ENCODE data around the gene PPIB. TPM values are rescaled to one million over a fixed set of nuclear protein-coding genes. Genes with fewer than 3 reads are reported as not detected.

PPIB gene
- total and polyA plus RNA-seq, 12 donors, result 60.3 to 600 (median 88.1) TPM

DNA sequence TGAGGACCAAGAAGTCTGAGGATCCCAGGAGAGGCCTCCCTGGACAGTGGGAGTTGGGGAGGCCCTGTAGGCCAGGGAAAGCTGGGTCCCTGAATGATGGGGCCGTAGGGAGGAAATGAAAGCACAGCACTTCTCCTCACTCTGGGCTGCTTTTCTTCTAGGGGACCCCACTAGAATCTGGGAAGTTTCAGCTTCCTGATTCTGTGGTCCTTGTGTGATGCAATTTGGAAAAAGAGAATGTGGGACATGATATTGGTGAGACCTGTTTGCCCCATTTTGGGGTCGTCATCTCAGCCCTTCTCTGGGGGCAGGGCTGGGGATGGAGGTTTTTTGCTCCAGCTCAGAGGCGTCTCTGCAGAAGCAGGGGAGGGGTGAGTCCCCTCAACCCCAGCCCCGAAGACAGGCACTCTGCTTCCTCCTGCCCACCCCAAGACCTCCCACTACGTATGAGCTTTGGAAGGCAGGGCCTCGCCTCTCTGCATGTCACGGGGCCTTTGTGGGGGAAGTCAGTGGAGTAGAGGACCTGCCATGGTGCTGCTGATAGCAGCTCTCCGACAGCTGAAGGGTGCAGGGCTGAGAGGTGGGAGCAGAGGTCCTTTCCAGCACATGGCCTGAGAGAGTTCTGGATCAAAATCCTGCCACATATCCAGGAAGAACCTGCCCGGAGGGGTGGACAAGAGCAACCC is 12.8 kb downstream of the PPIB start:
- peaks cover 30 to 65% (median 41%) of the 10 kb centered on the region in 9 donors for H3K4me1 ChIP-seq
- no peak overlapping the region for H3K27ac ChIP-seq
- intact Hi-C loops (cut with DNase I), result loop anchor here in 7 of 10 donors (5.0 to 10.0 kb wide), 4 partner anchors 43 to 58 kb away; partner anchors contain the start of genes SNX1 (in 5 of the 7) and CIAO2A (in 3 of the 7)
- TF ChIP-seq, protein P1, sequence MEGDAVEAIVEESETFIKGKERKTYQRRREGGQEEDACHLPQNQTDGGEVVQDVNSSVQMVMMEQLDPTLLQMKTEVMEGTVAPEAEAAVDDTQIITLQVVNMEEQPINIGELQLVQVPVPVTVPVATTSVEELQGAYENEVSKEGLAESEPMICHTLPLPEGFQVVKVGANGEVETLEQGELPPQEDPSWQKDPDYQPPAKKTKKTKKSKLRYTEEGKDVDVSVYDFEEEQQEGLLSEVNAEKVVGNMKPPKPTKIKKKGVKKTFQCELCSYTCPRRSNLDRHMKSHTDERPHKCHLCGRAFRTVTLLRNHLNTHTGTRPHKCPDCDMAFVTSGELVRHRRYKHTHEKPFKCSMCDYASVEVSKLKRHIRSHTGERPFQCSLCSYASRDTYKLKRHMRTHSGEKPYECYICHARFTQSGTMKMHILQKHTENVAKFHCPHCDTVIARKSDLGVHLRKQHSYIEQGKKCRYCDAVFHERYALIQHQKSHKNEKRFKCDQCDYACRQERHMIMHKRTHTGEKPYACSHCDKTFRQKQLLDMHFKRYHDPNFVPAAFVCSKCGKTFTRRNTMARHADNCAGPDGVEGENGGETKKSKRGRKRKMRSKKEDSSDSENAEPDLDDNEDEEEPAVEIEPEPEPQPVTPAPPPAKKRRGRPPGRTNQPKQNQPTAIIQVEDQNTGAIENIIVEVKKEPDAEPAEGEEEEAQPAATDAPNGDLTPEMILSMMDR (IDR thresholded peaks at IDR 0.05), result no peak
- peaks cover 0 to 28% (median 1%) of the 10 kb centered on the region in 9 donors for H3K36me3 ChIP-seq
- no peak for ATAC-seq
- H3K27me3 ChIP-seq, result peaks cover 0 to 32% (median 0%) of the 10 kb centered on the region in 7 donors
- DNase-seq, result no peak
- 76 to 79% methylated on average over 9 of the region's 9 CpGs for WGBS, 2 donors
- H3K9me3 ChIP-seq, result no peaks in the 10 kb centered on the region
- H3K4me3 ChIP-seq, result no peak overlapping the region

DNA sequence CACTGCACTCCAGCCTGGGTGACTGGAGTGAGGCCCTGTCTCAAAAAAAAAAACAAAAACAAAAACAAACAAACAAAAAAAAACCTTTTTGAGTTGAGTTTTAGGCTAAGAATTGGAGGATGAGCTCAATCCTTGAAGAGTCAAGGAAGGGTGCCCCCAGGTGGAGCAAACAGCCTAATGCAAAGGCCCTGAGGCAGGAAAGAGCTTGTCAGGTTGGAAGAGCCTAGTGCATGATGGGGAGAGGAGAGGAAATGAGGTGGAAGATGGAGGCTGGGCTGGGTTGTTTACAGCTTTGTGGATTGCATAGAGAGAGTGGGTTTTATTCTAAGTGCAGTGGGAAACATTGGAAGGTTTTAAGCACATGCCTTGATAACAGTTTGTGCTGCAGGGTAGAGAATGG is 13.4 kb downstream of the PPIB start:
- Histone ChIP-seq H3K4me1 (peaks cover 30 to 61% (median 41%) of the 10 kb centered on the region in 9 donors), H3K4me3 (no peak overlapping the region), H3K27me3 (peaks cover 0 to 32% (median 0%) of the 10 kb centered on the region in 7 donors), H3K36me3 (peaks cover 0 to 28% (median 7%) of the 10 kb centered on the region in 9 donors), H3K9me3 (no peaks in the 10 kb centered on the region), H3K27ac (no peak overlapping the region)
- intact Hi-C loops (cut with DNase I), result no loop called here
- ATAC-seq (no peak), DNase-seq (no peak)
- TF ChIP-seq, protein P1 (IDR thresholded peaks at IDR 0.05), result peak in 2 of 9 donors; percentile 4 to 24

DNA sequence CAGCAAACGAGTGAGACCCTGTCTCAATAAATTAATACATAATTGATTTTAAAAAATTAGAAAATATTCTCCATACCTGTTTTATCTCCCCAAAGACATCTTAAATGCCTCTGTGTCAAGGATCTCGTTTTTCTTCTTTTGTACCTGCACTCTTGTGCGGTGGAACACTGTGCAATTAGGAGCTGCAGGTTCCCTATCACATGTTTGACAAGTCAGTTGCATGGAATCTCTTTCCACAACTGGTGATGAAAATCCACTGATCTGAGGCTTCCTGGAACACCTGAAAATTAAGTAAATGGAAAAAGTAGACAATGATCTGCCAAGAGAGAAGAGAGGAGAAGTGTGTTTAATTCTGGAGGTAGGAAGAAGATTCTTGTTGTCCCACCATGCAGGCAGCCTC is 14.2 kb downstream of the PPIB start:
- intact Hi-C loops (cut with DNase I), result no loop called here
- H3K36me3 ChIP-seq, result peaks cover 0 to 30% (median 13%) of the 10 kb centered on the region in 9 donors
- no peak for ATAC-seq

DNA sequence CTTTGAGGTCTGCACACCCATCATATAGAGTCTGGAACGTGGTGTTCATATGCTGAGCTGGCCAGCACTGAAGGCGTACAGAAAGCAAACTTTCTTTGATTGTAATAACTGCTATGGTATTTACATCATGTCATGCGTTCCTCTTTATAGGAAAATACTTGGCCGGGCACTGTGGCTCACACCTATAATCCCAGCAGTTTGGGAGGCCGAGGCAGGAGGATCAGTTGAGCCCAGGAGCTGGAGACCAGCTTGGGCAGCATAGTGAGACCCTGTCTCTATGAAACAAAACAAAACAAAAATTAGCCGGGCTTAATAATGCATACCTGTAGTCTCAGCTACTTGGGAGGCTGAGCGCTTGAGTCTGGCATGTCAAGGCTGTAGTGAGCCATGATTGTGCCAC is 14.7 kb downstream of the PPIB start:
- Histone ChIP-seq H3K4me1 (peaks cover 23 to 49% (median 29%) of the 10 kb centered on the region in 9 donors), H3K36me3 (peaks cover 0 to 34% (median 16%) of the 10 kb centered on the region in 9 donors), H3K27me3 (peaks cover 0 to 31% (median 0%) of the 10 kb centered on the region in 7 donors), H3K9me3 (no peaks in the 10 kb centered on the region), H3K4me3 (no peak overlapping the region), H3K27ac (no peak overlapping the region)
- 87 to 92% methylated on average over 7 of the region's 7 CpGs for WGBS, 2 donors
- intact Hi-C loops (cut with DNase I), result no loop called here
- no peak for DNase-seq
- TF ChIP-seq, protein P1 (IDR thresholded peaks at IDR 0.05), result no peak
- no peak for ATAC-seq

More for the DNA sequence above, 14.2 kb downstream of the PPIB start:
- peaks cover 25 to 53% (median 33%) of the 10 kb centered on the region in 9 donors for H3K4me1 ChIP-seq
- H3K4me3 ChIP-seq, result no peak overlapping the region
- peaks cover 0 to 32% (median 0%) of the 10 kb centered on the region in 7 donors for H3K27me3 ChIP-seq
- no peak for DNase-seq
- TF ChIP-seq, protein P1 (IDR thresholded peaks at IDR 0.05), result no peak
- H3K9me3 ChIP-seq, result no peaks in the 10 kb centered on the region
- 89 to 94% methylated on average over 3 of the region's 3 CpGs for WGBS, 2 donors
- H3K27ac ChIP-seq, result no peak overlapping the region
